Tibial nerve (tissue), 4 donors: ENCODE measurements around the gene CPNE8.

Source experiments
- CTCF ChIP-seq, 5 experiments: fragments of 200-600 bp in 3 of 5; fragments of 450-650 bp in 2 of 5; sonication (generic) in 3 of 5; IDR thresholded peaks; one replicate each; pipeline ENCODE4 v1.5.1; 2016 to 2019; ENCODE audit warnings: antibody characterized with exemption in 5 of 5, mild to moderate bottlenecking in 3 of 5, moderate library complexity in 2 of 5
- EP300 ChIP-seq, 2 donors: sonication (generic); formaldehyde crosslinking; IDR thresholded peaks; one replicate each; pipeline ENCODE4 v1.6.1; 2017; ENCODE audit warnings: antibody characterized with exemption in 2 of 2, mild to moderate bottlenecking in 1 of 2
- POLR2A ChIP-seq, 2 donors: fragments of 450-650 bp; IDR thresholded peaks; one replicate each; pipeline ENCODE4 v1.6.1; 2017; ENCODE audit warnings: antibody characterized with exemption in 2 of 2, mild to moderate bottlenecking in 2 of 2, moderate library complexity in 2 of 2

- TF ChIP-seq CTCF (IDR thresholded peaks at IDR 0.05) (no peak), POLR2A (IDR thresholded peaks at IDR 0.05) (no peak), EP300 (IDR thresholded peaks at IDR 0.05) (no peak)
Observed at GRCh38 chr12:38745601-38746000, 159.8 kb downstream of the CPNE8 start.
